Measurements from ENCODE around the gene TRAF3IP3.

The TRAF3IP3 gene

GRCh38 chr1:209767096-209767495 lies 11.2 kb downstream of the TRAF3IP3 start:
- no peak overlapping the region for H3K4me3 ChIP-seq (ENCODE audit: insufficient read depth in 1 of 2, low read depth in 1 of 2, low read length in 2 of 2)
- no peak overlapping the region for H2BK15ac ChIP-seq (ENCODE audit: low read depth, poor library complexity, severe bottlenecking)
- DNase-seq = no peak
- H3K9me3 ChIP-seq (ENCODE audit: control insufficient read depth, low read length) = no peaks in the 10 kb centered on the region
- no peaks in the 10 kb centered on the region for H3K79me1 ChIP-seq (replicated peaks; ENCODE audit: low read length, poor library complexity, severe bottlenecking)
- H2BK12ac ChIP-seq (ENCODE audit: low read length in 2 of 2) = no peak overlapping the region
- H3K27me3 ChIP-seq (ENCODE audit: control insufficient read depth in 1 of 2, insufficient read depth in 1 of 2, low read length in 2 of 2) = no peaks in the 10 kb centered on the region
- no peak overlapping the region for H4K8ac ChIP-seq (ENCODE audit: low read length)
- no peak overlapping the region for H3K9ac ChIP-seq (ENCODE audit: low read length)
- H3K36me3 ChIP-seq (ENCODE audit: control insufficient read depth in 1 of 2, insufficient read depth in 2 of 2, low read depth in 1 of 2, low read length in 2 of 2) = peaks cover 0 to 6% of the 10 kb centered on the region in 2 experiments
- no peak overlapping the region for H3K14ac ChIP-seq (ENCODE audit: low read length in 2 of 2)
- H3K4ac ChIP-seq (ENCODE audit: low read depth in 1 of 2, low read length in 2 of 2) = no peak overlapping the region
- H3K18ac ChIP-seq (ENCODE audit: low read depth in 1 of 2, low read length in 2 of 2) = no peak overlapping the region
- H2AFZ ChIP-seq (ENCODE audit: low read depth, low read length) = no peak overlapping the region
- peaks cover 10% of the 10 kb centered on the region for H3K4me1 ChIP-seq (ENCODE audit: control insufficient read depth, insufficient read depth, low read depth, low read length)
- no peak overlapping the region for H3K4me2 ChIP-seq (ENCODE audit: low read length, poor library complexity, severe bottlenecking)
- no peak overlapping the region for H4K91ac ChIP-seq (ENCODE audit: low read length)
- no peak overlapping the region for H2BK5ac ChIP-seq (ENCODE audit: low read depth, low read length, poor library complexity, severe bottlenecking)
- no peak overlapping the region for H2AK5ac ChIP-seq (ENCODE audit: low read length, severe bottlenecking)
- no peak overlapping the region for H2BK120ac ChIP-seq (ENCODE audit: low read depth, low read length)
- H3K23ac ChIP-seq (ENCODE audit: low read length in 2 of 2) = no peak overlapping the region
- H3K27ac ChIP-seq (ENCODE audit: low read length, poor library complexity, severe bottlenecking) = no peak overlapping the region

- no peak overlapping the region for H3K4me3 ChIP-seq (ENCODE audit: insufficient read depth in 1 of 2, low read depth in 1 of 2, low read length in 2 of 2)
- H3K4ac ChIP-seq (ENCODE audit: low read depth in 1 of 2, low read length in 2 of 2) = no peak overlapping the region
- H3K27me3 ChIP-seq (ENCODE audit: control insufficient read depth in 1 of 2, insufficient read depth in 1 of 2, low read length in 2 of 2) = no peaks in the 10 kb centered on the region
- H2BK12ac ChIP-seq (ENCODE audit: low read length in 2 of 2) = no peak overlapping the region
- H2AK5ac ChIP-seq (ENCODE audit: low read length, severe bottlenecking) = no peak overlapping the region
- no peak overlapping the region for H2BK120ac ChIP-seq (ENCODE audit: low read depth, low read length)
- no peak for DNase-seq
- H3K9me3 ChIP-seq (ENCODE audit: control insufficient read depth, low read length) = no peaks in the 10 kb centered on the region
- H4K8ac ChIP-seq (ENCODE audit: low read length) = no peak overlapping the region
- H2BK5ac ChIP-seq (ENCODE audit: low read depth, low read length, poor library complexity, severe bottlenecking) = no peak overlapping the region
- no peak overlapping the region for H3K9ac ChIP-seq (ENCODE audit: low read length)
- no peak overlapping the region for H3K4me2 ChIP-seq (ENCODE audit: low read length, poor library complexity, severe bottlenecking)
- peaks cover 10% of the 10 kb centered on the region for H3K4me1 ChIP-seq (ENCODE audit: control insufficient read depth, insufficient read depth, low read depth, low read length)
- H3K27ac ChIP-seq (ENCODE audit: low read length, poor library complexity, severe bottlenecking) = no peak overlapping the region
- no peaks in the 10 kb centered on the region for H3K79me1 ChIP-seq (replicated peaks; ENCODE audit: low read length, poor library complexity, severe bottlenecking)
- no peak overlapping the region for H2BK15ac ChIP-seq (ENCODE audit: low read depth, poor library complexity, severe bottlenecking)
- H3K36me3 ChIP-seq (ENCODE audit: control insufficient read depth in 1 of 2, insufficient read depth in 2 of 2, low read depth in 1 of 2, low read length in 2 of 2) = peaks cover 0 to 6% of the 10 kb centered on the region in 2 experiments
- no peak overlapping the region for H2AFZ ChIP-seq (ENCODE audit: low read depth, low read length)
- no peak overlapping the region for H3K14ac ChIP-seq (ENCODE audit: low read length in 2 of 2)
- no peak overlapping the region for H3K18ac ChIP-seq (ENCODE audit: low read depth in 1 of 2, low read length in 2 of 2)
- no peak overlapping the region for H4K91ac ChIP-seq (ENCODE audit: low read length)
- no peak overlapping the region for H3K23ac ChIP-seq (ENCODE audit: low read length in 2 of 2)
These were observed 11.9 kb downstream of the TRAF3IP3 start for GRCh38 chr1:209767706-209768105.

- no peak overlapping the region for H2AK5ac ChIP-seq (ENCODE audit: low read length, severe bottlenecking)
- no peak overlapping the region for H3K23ac ChIP-seq (ENCODE audit: low read length in 2 of 2)
- no peak overlapping the region for H3K9ac ChIP-seq (ENCODE audit: low read length)
- H4K91ac ChIP-seq (ENCODE audit: low read length) = no peak overlapping the region
- H3K79me1 ChIP-seq (replicated peaks; ENCODE audit: low read length, poor library complexity, severe bottlenecking) = no peaks in the 10 kb centered on the region
- DNase-seq = no peak
- peak overlapping the region in 1 of 2 experiments; percentile 51 for H3K18ac ChIP-seq (ENCODE audit: low read depth in 1 of 2, low read length in 2 of 2)
- H2AFZ ChIP-seq (ENCODE audit: low read depth, low read length) = peak overlapping the region; percentile 48
- H2BK120ac ChIP-seq (ENCODE audit: low read depth, low read length) = no peak overlapping the region
- H2BK5ac ChIP-seq (ENCODE audit: low read depth, low read length, poor library complexity, severe bottlenecking) = no peak overlapping the region
- WGBS = 96% methylated on average over 9 of the region's 9 CpGs
- no peaks in the 10 kb centered on the region for H3K9me3 ChIP-seq (ENCODE audit: control insufficient read depth, low read length)
- H3K4me1 ChIP-seq (ENCODE audit: control insufficient read depth, insufficient read depth, low read depth, low read length) = peaks cover 10% of the 10 kb centered on the region
- H3K36me3 ChIP-seq (ENCODE audit: control insufficient read depth in 1 of 2, insufficient read depth in 2 of 2, low read depth in 1 of 2, low read length in 2 of 2) = peaks cover 0 to 6% of the 10 kb centered on the region in 2 experiments
- H3K27ac ChIP-seq (ENCODE audit: low read length, poor library complexity, severe bottlenecking) = no peak overlapping the region
- no peak overlapping the region for H2BK15ac ChIP-seq (ENCODE audit: low read depth, poor library complexity, severe bottlenecking)
- H3K27me3 ChIP-seq (ENCODE audit: control insufficient read depth in 1 of 2, insufficient read depth in 1 of 2, low read length in 2 of 2) = no peaks in the 10 kb centered on the region
- no peak overlapping the region for H4K8ac ChIP-seq (ENCODE audit: low read length)
- H3K4ac ChIP-seq (ENCODE audit: low read depth in 1 of 2, low read length in 2 of 2) = peak overlapping the region in 1 of 2 experiments; percentile 49
- H3K4me2 ChIP-seq (ENCODE audit: low read length, poor library complexity, severe bottlenecking) = no peak overlapping the region
- H3K4me3 ChIP-seq (ENCODE audit: insufficient read depth in 1 of 2, low read depth in 1 of 2, low read length in 2 of 2) = no peak overlapping the region
- H3K14ac ChIP-seq (ENCODE audit: low read length in 2 of 2) = no peak overlapping the region
- H2BK12ac ChIP-seq (ENCODE audit: low read length in 2 of 2) = peak overlapping the region in 1 of 2 experiments; percentile 71
These were observed 12.5 kb downstream of the TRAF3IP3 start for GRCh38 chr1:209768354-209768774.

- Histone ChIP-seq H2BK5ac (ENCODE audit: low read depth, low read length, poor library complexity, severe bottlenecking) (no peak overlapping the region), H3K18ac (ENCODE audit: low read depth in 1 of 2, low read length in 2 of 2) (peak overlapping the region; percentile 19 to 63), H3K36me3 (ENCODE audit: control insufficient read depth in 1 of 2, insufficient read depth in 2 of 2, low read depth in 1 of 2, low read length in 2 of 2) (peaks cover 0 to 6% of the 10 kb centered on the region in 2 experiments), H3K4me3 (ENCODE audit: insufficient read depth in 1 of 2, low read depth in 1 of 2, low read length in 2 of 2) (no peak overlapping the region), H3K9ac (ENCODE audit: low read length) (peak overlapping the region; percentile 77), H3K23ac (ENCODE audit: low read length in 2 of 2) (no peak overlapping the region), H4K91ac (ENCODE audit: low read length) (no peak overlapping the region), H2BK15ac (ENCODE audit: low read depth, poor library complexity, severe bottlenecking) (peak overlapping the region; percentile 65), H2BK12ac (ENCODE audit: low read length in 2 of 2) (peak overlapping the region; percentile 23 to 69), H3K14ac (ENCODE audit: low read length in 2 of 2) (no peak overlapping the region), H3K79me1 (replicated peaks; ENCODE audit: low read length, poor library complexity, severe bottlenecking) (no peaks in the 10 kb centered on the region), H4K8ac (ENCODE audit: low read length) (peak overlapping the region; percentile 62), H2BK120ac (ENCODE audit: low read depth, low read length) (peak overlapping the region; percentile 64), H3K9me3 (ENCODE audit: control insufficient read depth, low read length) (no peaks in the 10 kb centered on the region), H3K4me2 (ENCODE audit: low read length, poor library complexity, severe bottlenecking) (peak overlapping the region; percentile 24), H2AFZ (ENCODE audit: low read depth, low read length) (peak overlapping the region; percentile 51), H3K27me3 (ENCODE audit: control insufficient read depth in 1 of 2, insufficient read depth in 1 of 2, low read length in 2 of 2) (no peaks in the 10 kb centered on the region), H3K27ac (ENCODE audit: low read length, poor library complexity, severe bottlenecking) (peak overlapping the region; percentile 52), H2AK5ac (ENCODE audit: low read length, severe bottlenecking) (no peak overlapping the region), H3K4ac (ENCODE audit: low read depth in 1 of 2, low read length in 2 of 2) (peak overlapping the region in 1 of 2 experiments; percentile 48), H3K4me1 (ENCODE audit: control insufficient read depth, insufficient read depth, low read depth, low read length) (peaks cover 10% of the 10 kb centered on the region)
- DNase-seq = peak; percentile 71
- 54% methylated on average over 8 of the region's 13 CpGs for WGBS
These were observed 13.5 kb downstream of the TRAF3IP3 start for GRCh38 chr1:209769171-209769904.

All from mesenchymal stem cell (in vitro differentiated cells and primary cell).